Measurements from ENCODE around the gene ZBTB25. TPM values are rescaled to one million over a fixed set of nuclear protein-coding genes. Genes with fewer than 3 reads are reported as not detected.

Gene ZBTB25
- polyA plus RNA-seq, 1 donor (not counting 4 experiments of a cell fraction or from before 2014, with no cell fraction given) = 6.8 TPM

- Histone ChIP-seq H3K4me1 (ENCODE audit: control insufficient read depth, extremely low read depth, insufficient read depth, low read length) (no peaks in the 10 kb centered on the region), H3K4me3 (ENCODE audit: control insufficient read depth in 2 of 3, extremely low read depth in 1 of 3, insufficient read depth in 2 of 3, low read depth in 1 of 3, low read length in 3 of 3) (no peak overlapping the region), H3K4me2 (ENCODE audit: control insufficient read depth, extremely low read depth, insufficient read depth, low read depth, low read length) (no peak overlapping the region), H3K27me3 (ENCODE audit: control insufficient read depth, extremely low read depth, insufficient read depth, low read length) (no peaks in the 10 kb centered on the region), H3K9ac (ENCODE audit: control insufficient read depth, extremely low read depth, insufficient read depth, low read length) (no peak overlapping the region), H3K9me1 (ENCODE audit: control insufficient read depth, extremely low read depth, insufficient read depth, low read length) (no peaks in the 10 kb centered on the region), H3K9me3 (ENCODE audit: control insufficient read depth, low read depth, low read length) (no peaks in the 10 kb centered on the region), H3K79me2 (ENCODE audit: control insufficient read depth, insufficient read depth, low read length) (no peaks in the 10 kb centered on the region), H4K20me1 (ENCODE audit: control insufficient read depth, extremely low read depth, insufficient read depth, low read length) (no peaks in the 10 kb centered on the region), H3K27ac (ENCODE audit: control insufficient read depth, insufficient read depth, low read length) (no peak overlapping the region), H3K36me3 (ENCODE audit: control insufficient read depth in 2 of 2, extremely low read depth in 1 of 2, insufficient read depth in 2 of 2, low read length in 2 of 2) (no peaks in the 10 kb centered on the region), H2AFZ (ENCODE audit: control insufficient read depth, low read length) (no peak overlapping the region)
- TF ChIP-seq CTCF (optimal IDR thresholded peaks at IDR 0.05 in 1 of 3, IDR thresholded peaks at IDR 0.05 in 1 of 3, conservative IDR thresholded peaks at IDR 0.05 in 1 of 3; ENCODE audit: extremely low read depth in 1 of 3, insufficient read depth in 2 of 3, low read length in 3 of 3) (no peak), EZH2 (IDR thresholded peaks at IDR 0.05; ENCODE audit: low read length) (no peak)
- FAIRE-seq = no peak
- no peak for DNase-seq (ENCODE audit: low read depth, low spot score)
- dilution Hi-C loops (cut with MboI; ENCODE audit: extremely low pct_ligation_motif_present, low sequenced_read_pairs) = no loop called here
These were observed 27.9 kb downstream of the ZBTB25 start for GRCh38 chr14:64475585-64476273.

GRCh38 chr14:64474698-64475097, 28.9 kb downstream of the ZBTB25 start:
- Histone ChIP-seq H3K9ac (ENCODE audit: control insufficient read depth, extremely low read depth, insufficient read depth, low read length) (no peak overlapping the region), H3K27ac (ENCODE audit: control insufficient read depth, insufficient read depth, low read length) (no peak overlapping the region), H3K9me3 (ENCODE audit: control insufficient read depth, low read depth, low read length) (no peaks in the 10 kb centered on the region), H3K4me1 (ENCODE audit: control insufficient read depth, extremely low read depth, insufficient read depth, low read length) (no peaks in the 10 kb centered on the region), H3K4me2 (ENCODE audit: control insufficient read depth, extremely low read depth, insufficient read depth, low read depth, low read length) (no peak overlapping the region), H2AFZ (ENCODE audit: control insufficient read depth, low read length) (no peak overlapping the region), H4K20me1 (ENCODE audit: control insufficient read depth, extremely low read depth, insufficient read depth, low read length) (no peaks in the 10 kb centered on the region), H3K36me3 (ENCODE audit: control insufficient read depth in 2 of 2, extremely low read depth in 1 of 2, insufficient read depth in 2 of 2, low read length in 2 of 2) (no peaks in the 10 kb centered on the region), H3K27me3 (ENCODE audit: control insufficient read depth, extremely low read depth, insufficient read depth, low read length) (no peaks in the 10 kb centered on the region), H3K4me3 (ENCODE audit: control insufficient read depth in 2 of 3, extremely low read depth in 1 of 3, insufficient read depth in 2 of 3, low read depth in 1 of 3, low read length in 3 of 3) (no peak overlapping the region), H3K79me2 (ENCODE audit: control insufficient read depth, insufficient read depth, low read length) (no peaks in the 10 kb centered on the region), H3K9me1 (ENCODE audit: control insufficient read depth, extremely low read depth, insufficient read depth, low read length) (no peaks in the 10 kb centered on the region)
- TF ChIP-seq CTCF (optimal IDR thresholded peaks at IDR 0.05 in 1 of 3, IDR thresholded peaks at IDR 0.05 in 1 of 3, conservative IDR thresholded peaks at IDR 0.05 in 1 of 3; ENCODE audit: extremely low read depth in 1 of 3, insufficient read depth in 2 of 3, low read length in 3 of 3) = no peak
- DNase-seq (ENCODE audit: low read depth, low spot score) (no peak), FAIRE-seq (no peak)
- dilution Hi-C loops (cut with MboI; ENCODE audit: extremely low pct_ligation_motif_present, low sequenced_read_pairs) = no loop called here
